ENCODE data around the gene STEAP3.

Gene STEAP3

DNA sequence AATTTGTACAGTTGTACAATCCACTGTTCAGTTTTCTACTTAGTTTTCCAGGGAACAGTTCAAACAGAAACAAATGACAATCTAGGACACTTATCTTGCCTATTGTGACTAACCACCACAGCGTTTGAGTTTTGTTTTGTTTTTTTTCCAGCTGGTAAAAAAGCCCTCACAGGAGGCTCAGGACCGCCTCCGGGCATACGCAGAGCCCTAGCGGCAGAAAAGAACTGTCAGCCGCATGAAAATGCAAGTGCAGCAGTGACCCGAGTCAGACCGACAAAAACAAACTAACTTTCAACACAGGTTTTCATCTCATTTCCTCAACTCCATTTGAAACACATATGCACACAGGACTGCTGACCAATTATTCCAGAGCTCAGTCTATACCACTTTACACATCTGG is 68.6 kb downstream of the STEAP3 start:
- DNase-seq (ENCODE audit: low read depth): no peak

- DNase-seq (ENCODE audit: low read depth): no peak
Measured at GRCh38 chr2:119293254-119293653, 69.6 kb downstream of the STEAP3 start.

DNA sequence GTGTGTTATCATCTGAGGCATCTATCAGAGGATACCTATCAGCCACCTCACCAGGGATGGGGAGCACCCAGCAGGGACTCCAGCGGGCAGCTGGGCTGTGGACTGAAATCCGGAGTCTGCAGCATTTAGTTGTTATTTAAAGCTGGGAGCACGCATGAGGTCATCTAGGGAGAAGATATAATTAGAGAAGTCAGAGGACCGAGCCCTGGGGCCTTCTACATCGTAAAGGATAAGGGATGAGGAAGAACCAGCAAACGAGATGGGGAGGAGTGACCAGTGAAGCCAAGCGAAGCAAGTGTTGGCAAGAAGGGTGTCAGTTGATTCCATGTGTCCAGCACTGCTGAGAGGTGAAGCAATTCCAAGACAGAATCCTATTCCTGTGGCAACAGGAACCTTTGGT is 70.3 kb downstream of the STEAP3 start:
- no peak for DNase-seq (ENCODE audit: low read depth)

- no peak for DNase-seq (ENCODE audit: low read depth)
Measured at GRCh38 chr2:119294671-119295070, 71.0 kb downstream of the STEAP3 start.

DNA sequence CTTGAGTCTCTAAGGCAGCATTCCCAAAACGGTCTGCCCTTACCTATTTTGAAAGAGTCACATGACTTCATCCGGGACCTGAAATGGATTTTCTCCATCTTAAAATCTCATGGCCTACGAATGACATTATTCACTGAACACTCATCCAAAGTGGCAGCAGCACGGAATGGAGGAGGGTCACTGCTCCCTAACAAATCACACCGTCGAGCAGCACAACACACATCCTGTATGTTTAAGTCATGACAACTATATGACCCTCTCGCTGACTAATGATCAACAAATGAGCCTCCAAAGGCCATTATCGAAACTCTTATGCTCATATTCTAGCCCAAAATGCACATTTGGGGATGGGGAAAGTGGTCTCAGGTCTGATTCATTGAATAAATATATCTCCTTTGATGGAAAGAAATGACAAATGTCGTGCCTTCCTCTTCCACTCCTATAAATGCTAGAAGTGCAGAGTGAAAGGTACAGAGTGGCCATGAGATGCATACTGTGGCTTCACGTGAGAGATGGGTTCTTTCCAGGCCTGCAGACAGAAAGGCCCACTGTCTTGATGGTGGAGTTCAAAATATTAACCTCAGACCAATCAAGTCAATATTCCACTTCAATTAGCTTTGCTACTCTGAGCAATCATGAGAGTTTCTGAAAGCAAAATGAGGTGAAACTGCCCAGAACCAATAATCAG is 72.2 kb downstream of the STEAP3 start:
- no peak for DNase-seq (ENCODE audit: low read depth)

- DNase-seq (ENCODE audit: low read depth): no peak
Measured at GRCh38 chr2:119301413-119301812, 77.8 kb downstream of the STEAP3 start.

DNA sequence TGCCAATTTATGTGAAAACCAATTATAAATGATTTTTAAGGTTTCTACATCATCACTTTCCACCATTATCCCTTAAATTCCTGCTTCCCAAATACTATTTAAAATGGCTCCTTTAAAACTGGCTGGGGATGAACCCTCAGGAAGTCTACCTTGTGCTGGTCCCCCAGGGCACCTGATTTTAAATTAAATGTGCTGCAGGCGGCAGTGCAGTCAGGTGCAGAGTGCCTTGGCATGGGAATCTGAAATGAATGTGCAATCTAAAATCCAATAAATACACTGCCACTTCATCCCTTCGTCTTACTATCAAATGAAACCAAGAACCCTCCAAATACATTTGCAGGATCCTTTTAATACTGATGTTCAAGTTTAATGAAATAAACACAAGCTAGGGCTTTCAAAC is 81.2 kb downstream of the STEAP3 start:
- no peak for DNase-seq (ENCODE audit: low read depth)

GRCh38 chr2:119305497-119306195 is 82.0 kb downstream of the STEAP3 start:
- no peak for DNase-seq (ENCODE audit: low read depth)

- no peak for DNase-seq (ENCODE audit: low read depth)
Measured at GRCh38 chr2:119306196-119306590, 82.6 kb downstream of the STEAP3 start.

DNA sequence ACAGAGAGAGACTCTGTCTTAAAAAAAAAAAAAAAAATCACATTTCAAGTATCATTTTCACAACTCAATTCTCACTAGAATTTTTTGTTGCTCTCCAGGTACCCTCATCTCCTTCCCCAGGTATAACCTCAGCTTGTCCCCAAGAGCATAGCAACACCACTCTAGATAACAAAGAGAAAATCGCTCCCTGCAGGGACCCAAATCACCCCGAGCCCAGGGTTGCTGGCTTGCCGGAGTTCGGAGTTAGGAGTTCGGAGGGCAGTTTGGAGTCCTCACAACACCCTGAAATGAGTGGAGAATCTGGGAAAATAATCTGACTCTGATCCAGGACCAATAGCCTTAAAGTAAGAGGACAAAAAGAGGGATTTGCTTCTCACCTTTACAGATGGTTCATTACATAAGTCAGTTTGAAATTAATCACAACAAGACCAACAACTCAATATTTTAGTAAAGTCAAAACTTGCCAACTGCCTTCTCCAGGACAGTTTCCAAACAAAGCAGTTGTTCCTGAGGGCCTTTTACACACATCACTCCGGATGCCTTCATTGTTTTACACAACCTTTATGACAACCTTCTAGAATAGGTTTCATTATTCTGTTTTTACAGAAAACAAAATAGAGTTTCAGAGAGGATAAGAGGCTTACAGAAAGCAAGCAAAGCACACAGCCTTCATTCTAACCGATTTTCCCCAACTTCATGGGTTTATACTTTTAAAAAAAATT is 83.9 kb downstream of the STEAP3 start:
- no peak for DNase-seq (ENCODE audit: low read depth)

GRCh38 chr2:119308793-119309330 is 85.2 kb downstream of the STEAP3 start:
- no peak for DNase-seq (ENCODE audit: low read depth)

DNA sequence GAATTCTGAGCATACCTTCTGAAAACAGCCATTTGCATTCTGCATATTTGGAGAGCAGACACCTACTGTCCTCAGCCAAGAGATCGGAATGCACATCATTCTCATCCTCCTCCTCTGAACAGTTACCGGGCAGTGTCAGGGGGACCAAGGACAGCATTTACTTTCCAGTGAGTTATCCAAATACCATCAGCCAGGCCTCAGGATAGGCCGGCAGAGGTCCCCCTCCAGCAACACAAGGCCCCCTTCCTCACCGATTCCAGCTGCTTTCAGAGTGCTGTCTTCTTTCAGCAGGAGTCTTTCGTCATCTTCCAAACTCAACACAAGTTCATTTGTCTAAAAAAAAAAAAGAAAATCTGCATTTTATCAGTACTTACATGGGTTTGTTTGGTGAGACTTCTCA is 87.7 kb downstream of the STEAP3 start:
- no peak for DNase-seq (ENCODE audit: low read depth)

GRCh38 chr2:119311831-119312230 is 88.2 kb downstream of the STEAP3 start:
- DNase-seq (ENCODE audit: low read depth): no peak
